HG02840 (cell line): ENCODE measurements around the gene BABAM2.

Source experiments
- ATAC-seq: cut with Tn5 transposase; IDR thresholded peaks from one replicate; pipeline ENCODE4 v1.9.1; 2021; ENCODE audit warnings: mild to moderate bottlenecking, moderate library complexity, moderate number of reproducible peaks; ENCODE audit not compliant: unreplicated experiment, low FRiP score

Gene BABAM2

DNA sequence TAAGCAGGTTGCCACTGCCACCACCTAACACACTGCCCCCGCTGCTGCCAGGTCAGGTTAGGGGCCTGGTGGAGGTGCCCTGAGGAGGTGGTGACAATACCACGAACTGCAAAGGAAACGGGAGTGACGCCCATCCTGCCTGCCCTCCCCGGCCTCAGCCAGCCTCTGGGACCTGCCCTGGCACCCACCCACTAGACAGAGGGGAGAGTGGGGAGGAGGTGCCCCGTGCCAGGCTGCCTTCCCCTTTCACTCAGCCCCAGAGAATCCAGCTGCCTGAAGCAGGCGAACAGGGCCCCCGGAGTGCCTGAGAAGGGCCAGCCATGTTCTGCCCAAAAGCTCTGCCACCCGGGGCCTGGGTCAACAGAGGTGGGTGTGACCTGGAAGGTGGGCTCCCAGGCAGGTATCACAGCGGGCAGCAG lies 457.6 kb downstream of the BABAM2 start:
- ATAC-seq, result no peak

DNA sequence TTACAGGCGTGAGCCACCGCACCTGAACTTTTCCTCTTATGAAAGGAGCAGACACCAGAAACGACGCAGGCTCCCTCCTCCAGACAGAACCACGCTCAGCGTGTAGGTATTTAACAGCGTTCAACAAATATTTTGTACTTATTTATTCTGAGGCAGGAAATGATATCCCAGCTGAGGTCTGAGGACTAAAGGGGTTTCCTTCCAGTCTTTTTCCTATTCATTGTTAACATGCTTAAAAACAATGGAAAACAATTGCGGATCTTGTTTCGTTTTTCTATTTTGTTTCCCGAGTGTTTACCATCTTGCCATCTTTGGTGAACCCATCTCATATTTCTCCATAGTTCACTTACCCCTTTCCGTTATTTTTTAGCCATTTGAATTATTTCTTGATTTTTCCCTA lies 458.4 kb downstream of the BABAM2 start:
- ATAC-seq, result no peak

DNA sequence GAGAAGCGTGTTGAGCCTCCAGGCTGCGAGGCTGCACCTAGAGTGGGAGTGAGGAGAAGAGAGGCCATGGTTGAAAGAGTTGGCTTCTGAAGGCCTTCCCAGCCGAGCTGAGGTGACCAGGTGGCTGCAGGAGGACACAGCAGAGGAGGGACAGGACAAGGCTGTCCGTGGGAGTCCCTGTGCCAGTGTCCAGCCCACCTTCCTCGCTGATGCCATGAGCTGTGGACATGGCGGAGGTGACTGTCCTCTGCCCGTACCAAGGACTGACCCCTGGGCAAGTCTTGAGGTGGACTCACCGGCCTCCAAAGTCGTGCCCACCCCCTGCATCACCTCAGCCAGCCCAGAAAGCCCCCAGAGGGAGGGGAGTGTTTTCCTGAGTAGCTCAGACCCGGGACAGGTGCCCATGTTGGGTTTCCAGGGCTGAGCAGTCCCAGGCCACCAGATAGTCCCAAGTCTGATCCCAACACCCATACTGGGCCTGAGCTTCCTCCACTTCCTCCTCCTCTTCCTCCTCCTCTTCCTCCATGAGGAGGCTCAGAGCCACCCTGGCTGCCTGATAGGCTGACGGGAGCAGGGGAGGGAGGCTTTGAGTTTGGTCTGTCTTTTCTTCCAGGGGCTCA lies 459.1 kb downstream of the BABAM2 start:
- no peak for ATAC-seq

DNA sequence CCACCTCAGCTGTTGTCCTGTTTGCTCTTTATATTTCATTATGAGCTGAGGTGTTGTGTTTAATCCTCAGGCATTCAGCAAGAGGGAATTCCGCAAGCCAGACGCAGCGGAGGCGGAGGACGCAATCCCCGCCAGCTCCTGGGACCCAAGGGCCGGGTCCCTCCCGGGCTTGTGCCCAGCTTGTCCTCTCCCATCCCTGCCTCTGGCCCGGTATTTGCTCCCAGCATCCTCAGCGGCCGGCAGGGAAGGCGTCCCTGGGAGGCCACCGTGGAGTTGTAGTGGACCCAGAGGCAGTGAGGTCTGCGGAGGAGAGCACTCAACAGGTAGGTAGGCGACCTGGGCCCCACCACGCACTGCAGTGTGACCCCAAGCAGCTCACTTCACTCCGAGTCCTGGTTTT lies 459.7 kb downstream of the BABAM2 start:
- ATAC-seq, result no peak

DNA sequence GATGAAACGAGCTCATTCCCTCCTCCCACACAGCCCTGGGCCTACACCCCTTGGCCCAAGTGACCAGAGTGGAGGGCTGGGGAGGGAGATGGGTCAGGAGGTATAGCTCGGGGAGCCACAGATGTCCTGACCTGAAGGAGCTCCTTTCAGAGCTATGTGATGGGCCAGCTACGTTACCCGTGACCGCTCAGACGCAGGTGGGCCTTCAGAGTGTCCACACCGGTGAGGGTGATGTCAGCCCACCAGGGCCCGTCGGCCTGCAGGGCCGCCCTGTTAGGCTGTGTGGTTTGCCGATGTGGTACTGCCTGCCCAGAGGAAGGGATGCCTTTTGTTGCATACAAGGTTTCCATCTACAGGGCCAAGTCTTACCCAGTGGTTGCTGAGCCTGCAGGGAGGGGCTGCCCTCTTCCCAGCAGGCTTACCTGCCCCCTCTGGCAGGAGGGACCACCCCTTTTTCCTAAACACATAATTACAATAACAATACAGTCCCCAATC lies 460.3 kb downstream of the BABAM2 start:
- ATAC-seq, result no peak

DNA sequence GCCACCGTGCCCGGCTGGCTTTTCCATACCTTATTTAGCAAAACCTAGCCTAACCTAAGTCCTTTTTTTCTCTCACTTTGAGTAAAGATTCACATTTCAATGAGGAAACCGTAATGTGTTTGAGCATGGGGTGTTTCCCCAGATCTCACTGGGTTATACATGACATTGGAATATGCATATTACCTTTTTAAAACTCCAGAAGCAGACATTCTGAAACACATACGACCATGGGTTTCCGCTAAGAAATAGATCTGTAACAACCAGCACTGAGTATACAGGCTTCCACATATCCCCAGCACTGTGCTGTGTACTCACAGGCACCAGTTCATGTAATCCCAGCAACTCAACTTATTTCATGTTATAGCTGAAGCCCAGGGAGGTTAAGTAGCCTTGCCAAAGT lies 461.1 kb downstream of the BABAM2 start:
- no peak for ATAC-seq

DNA sequence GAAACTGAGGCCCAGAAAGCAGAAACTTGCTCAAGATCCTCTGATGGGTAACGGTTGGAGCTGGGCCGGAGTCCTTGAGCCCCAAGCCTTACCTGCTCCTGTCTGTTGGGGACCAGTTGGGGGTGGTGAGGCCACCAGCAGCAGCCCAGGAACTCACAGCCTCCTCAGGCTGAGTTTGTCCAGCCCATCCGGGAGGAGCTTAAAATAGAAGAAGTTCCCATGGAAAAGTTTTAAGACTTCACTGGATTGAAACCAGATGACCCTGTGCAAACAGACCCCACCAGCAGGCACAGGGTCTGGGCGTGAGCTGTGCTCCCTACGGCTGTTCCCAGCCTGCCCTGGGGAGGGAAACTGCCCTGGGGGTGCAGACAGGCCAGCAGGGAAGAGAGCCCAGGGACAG lies 461.6 kb downstream of the BABAM2 start:
- no peak for ATAC-seq

DNA sequence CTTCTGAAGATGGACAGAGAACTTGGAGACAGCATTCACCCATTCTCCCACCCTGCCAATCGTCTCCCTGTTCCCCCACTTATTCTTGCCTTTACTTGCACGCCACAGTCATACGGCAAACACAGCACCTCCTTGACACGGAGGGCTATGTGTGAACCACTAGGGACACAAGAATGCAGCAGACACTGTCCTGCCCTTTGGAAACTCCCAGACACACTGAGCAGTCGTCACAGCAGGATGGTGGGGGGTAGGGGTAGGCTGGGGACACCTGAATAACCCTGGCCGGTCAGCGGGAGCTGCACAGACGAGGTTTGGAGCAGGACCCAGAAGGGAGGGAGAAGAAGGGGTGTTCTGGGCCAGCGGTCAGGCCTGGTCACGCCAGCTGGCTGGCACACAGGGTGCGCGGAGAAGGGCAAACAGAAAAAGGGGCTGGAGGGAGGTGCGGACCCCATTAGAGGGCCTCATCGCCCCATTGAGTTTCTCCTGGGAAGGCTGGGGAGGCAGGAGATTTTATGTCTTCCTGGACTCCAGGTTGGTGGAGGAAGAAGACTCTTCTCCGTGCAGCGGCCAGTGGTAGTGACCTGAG lies 462.2 kb downstream of the BABAM2 start:
- ATAC-seq, result no peak

DNA sequence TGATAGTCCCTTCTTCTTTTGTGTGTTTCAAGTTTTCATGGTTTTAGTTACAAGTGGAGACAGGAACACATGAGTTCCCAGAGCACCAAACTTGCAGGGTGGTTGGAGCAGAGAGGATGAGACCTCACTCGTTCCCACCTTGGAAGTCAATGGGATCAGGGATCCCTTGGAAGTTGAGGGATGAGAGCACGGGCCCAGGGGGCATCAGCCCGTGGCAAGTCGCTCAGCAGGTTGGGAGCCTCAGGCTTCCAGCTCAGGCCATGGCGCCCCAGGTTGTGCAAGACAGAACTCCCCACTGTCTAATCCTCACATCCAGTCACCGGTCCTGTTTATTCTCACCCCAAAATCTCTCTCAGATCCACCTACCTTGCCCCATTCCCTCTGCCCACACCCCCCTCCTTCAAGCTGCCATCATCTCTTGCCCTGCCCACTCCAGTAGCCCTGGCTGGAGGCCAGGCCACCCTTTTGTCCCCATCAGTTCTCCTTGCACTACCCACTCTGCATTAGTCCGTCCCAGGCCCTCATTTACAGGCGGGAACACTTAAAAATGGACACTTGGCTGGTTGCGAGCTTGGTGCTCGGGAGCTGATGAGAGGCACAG lies 464.5 kb downstream of the BABAM2 start:
- no peak for ATAC-seq

DNA sequence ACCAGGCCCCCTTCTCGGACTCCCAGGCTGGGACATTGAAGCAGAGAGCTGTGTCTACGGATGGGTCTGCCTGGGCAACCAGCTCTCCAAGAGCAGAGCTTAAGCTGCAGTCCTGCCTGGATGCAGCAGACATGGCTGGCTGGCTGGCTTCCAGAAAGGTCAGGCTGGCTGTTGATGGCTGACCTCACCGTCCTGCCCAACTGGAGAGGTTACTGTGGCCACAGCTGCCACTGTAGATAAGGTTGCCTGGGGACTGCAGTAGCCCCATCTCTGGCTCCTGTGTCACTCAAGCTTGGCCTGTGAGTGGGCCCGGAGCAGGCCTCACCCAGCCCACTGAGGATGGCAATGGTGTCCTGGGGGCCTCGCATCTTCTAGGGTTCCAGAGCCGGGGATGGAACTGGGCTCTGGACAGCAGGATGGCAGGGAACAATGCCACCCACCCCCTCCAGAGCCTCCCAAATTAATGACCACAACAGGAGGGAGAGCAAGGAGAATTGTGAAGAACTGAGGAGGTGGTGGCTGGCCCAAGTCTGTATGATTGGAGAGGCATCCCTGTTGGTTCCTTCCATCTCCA lies 465.1 kb downstream of the BABAM2 start:
- no peak for ATAC-seq

DNA sequence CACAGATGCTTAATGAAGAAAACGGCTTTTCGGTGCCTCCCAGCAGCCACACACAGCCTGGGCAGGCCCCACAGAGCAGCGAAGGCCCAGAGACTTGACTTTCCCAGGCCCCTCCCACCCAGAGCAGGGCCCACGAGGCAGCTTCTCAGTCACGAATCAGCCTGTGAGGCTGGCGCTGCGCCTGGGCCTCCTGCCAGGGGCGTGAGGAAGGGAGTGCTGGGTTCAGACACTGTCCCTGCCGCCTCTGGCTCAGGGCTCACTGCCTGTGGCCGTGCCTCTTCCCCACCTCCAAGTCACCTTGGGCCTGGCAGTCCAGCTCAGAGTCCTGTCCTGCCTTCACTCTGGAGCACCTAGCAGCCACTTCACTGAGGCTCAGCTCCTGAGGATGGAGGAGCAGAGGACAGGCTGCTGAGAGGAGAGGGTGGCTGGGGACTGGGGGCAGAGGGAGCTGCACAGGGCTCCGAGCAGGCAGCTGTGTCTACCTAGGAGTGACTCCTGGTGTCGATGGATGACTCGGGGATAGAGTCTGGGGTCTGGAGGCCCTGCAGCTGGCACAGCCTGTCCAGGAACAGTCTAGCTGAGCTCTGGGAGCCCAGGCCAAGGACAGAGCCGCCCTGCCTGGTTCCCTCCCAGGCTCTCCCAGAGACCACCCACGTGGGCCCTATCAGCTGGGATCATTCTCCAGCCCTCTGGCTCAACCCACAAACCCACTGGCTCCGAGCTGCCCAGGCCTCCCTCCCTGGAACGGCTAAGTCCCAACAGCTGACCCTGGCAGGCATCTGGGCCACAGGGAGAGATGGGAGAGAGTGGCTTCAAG lies 465.8 kb downstream of the BABAM2 start:
- ATAC-seq, result no peak

DNA sequence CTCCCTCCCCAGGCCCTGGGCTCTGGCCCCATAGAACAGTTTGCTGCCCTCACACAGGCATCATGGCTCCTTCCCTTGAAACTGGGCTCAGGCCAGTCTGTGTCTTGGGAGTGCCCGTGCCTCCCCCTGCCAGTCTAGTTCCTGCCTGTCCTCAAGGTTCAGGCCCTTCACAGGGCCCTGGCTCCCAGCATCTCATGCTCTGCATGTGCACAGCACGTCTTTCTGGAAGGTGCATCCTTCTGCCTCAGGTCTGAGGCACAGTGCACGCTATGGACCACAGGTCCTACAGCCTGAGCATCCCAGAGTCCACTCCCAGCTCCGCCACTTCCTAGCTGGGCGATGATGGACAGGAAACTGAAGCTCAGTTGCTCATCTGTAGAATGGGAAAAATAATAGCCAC lies 466.5 kb downstream of the BABAM2 start:
- ATAC-seq, result no peak

DNA sequence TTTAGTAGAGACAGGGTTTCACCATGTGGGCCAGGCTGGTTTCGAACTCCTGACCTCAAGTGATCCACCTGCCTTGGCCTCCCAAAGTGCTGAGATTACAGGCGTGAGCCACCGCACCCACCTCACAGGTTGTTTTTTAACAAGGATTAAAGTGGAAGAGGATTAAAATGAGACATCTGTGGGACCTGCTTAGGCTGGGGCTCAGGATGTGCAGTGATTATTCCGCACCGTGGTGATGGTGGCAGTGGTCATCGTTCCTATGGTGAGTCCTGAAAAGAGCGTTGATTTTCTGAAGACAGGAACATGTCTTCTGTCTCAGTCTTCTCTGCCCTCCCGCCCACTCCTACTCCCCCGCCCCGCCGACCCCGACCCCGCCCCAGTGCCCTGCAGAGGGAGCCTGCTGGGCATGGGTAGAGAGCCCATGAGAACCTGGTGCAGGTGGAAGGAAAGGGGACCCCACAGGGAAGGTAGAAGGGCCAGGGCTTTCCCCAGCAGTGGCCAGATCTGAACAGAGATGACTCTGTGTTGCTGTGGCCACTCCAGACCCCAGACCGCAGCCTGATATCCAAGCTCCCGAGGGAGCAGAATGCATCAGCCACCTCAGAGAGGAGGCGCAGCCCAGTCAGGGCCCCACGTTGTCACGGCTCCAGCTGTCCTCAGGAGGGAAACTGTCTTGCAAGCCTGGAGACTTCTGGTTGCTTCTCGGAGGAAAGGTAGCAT lies 467.6 kb downstream of the BABAM2 start:
- ATAC-seq, result no peak

DNA sequence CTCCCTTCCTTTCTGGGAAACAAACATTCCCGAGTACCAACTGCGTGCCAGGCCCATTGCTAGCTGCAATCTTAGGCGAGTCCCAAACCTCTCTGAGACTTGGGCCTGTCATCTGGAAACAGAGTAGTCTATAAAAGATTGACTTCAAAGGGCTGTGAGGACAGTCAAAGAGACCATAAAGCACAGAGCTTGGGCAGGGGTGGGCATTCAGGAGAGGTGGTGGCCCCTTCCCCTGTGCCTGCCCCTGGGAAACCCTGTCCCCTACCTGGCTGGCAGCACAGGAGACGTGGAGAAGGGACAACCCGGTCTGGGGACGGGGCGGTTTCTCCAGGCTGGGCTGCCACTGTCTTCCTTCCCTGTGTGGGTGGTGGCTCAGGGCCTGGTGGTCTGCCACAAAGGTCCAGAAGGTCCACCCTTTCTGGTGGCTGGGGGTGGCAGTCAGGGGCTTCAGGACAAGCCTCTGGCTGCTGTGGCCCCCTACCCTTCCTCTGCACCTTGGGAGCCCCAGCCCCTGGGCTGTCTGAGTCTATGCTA lies 468.2 kb downstream of the BABAM2 start:
- ATAC-seq, result no peak

DNA sequence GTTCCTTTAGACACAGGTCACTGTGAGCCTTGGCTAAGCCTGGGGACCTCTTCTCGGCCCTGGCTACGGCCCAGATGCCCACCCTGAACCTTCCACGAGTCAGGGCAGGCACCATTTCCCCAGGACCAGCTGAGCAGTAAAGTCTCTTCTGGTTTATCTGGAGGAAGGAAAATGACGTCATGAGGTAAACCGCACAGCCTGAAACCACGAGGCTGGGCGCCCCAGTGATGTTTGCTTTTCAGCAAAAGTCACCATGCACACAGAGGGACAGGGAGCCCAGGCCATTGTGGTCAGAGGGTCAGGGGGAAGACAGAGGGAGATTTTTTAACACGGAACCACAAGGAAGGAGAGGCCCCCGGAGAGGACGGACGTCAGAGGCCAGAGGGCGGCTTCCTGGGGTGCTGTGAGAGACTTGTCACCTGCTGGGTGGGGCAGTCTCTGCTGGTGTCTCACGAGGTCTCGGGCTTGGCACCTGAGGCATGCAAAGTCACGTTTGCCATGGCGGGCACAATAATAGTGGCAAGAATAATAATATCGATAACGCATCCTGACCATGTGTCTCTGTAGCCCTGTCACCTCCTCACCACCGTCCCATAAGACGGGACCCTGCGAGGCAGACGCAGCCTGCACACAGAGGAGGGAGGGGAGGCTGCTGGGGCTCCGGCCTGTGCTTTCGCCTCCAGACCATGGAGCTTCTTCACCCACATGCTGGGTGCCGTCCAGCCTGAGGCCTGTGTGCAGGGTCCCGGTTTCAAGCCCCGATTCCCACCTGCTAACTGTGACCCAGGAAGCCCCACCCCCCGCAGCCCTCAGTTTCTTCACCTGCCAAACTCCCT lies 468.9 kb downstream of the BABAM2 start:
- no peak for ATAC-seq

DNA sequence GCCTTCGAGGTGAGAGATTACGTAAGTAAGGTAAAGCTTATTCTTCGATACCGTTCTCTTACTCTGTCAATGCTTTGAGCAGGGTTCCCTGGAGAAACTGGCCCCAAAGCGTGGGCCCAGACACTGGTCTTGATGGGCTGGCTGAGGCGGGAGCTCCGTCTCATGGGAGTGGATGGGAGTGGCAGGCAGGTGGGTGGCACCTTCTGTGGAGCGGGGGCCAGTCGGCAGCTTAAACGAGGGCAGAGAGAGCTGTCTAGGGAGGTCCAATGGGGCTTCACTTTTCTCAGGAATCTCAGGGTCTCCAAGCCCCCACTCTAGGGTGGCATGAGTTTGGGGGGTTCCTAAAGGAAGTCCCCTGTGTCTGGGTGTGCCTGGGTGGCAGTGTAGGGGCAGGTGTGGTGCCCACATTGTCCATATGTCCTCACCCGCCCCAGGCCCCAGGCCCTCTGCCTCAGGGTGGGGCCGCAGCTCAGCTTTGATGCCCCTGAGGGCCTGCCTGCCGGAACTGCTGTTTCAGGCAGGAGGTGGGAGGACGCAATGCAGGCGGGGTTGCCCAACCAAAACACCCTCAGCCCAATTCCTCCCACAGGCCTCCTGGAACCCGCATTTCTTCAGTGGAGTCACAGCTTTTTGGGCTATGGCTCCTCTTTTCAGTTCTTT lies 469.7 kb downstream of the BABAM2 start:
- no peak for ATAC-seq

DNA sequence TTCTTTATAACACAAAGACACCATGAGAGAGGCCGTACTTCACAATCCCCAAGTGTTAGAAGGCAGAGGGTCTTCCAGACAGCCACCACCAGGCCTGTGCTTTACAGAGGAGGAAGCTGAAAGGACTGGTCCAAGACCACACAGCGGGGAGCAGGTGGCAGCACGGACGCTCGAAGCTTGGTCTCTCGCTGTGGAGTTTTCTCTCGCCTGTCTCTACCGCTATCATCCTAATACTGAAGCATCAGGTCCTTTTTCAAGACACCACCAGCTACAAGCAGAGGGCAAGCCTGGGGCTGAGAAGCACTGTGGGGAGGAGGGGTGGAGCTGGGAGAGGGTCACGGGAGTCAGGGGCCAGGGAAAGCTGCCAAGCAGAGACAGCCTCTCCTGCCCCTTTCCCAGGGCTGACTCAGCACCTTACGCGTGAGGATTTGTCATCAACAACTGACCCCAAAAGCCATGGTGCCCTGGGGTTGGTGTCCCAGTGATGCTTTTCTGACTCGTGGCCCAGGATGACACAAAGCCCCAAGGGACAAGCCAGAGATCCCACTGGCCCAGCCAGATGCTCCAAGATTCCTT lies 470.3 kb downstream of the BABAM2 start:
- ATAC-seq, result no peak

DNA sequence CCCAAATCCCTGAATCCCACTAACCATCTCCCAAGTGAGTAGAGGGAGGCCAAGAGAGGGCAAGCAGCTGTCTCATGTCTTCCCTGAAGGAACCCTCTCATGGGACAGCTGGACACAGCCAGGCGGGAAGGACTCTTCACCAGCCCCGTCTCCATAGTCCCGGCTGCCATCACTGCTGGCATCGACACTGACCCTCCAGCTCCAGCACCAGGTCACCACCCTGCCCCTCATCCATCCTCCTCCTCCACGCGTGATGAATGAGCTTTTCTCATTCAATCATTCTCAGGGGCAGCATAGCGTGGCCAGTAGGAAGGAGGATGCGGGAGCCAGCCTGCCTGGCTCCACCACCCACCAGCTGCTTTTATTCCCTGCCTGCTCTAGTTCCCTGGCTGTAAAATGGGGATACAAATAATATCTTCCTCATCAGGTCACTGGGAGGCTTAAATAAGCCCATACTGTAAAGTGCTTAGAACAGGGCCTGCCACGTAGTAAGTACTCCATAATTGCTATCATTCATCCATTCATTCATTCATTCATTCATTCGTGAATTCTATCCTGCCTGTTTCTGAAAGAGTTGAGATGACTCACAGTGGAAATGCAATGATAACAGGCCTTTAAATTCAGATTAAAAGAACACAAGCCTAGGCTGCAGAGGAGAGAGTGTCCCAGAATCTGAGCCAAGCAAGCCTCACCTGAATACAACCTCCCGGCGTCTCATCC lies 471.6 kb downstream of the BABAM2 start:
- no peak for ATAC-seq
